ENCODE measurements around the gene TIMP4. TPM values are rescaled to one million over a fixed set of nuclear protein-coding genes. Genes with fewer than 3 reads are reported as not detected.

Gene TIMP4
- total and polyA plus RNA-seq, 4 experiments from 2014 or later, result not detected

GRCh38 chr3:12179441-12179840, 20.7 kb upstream of the TIMP4 start:
- no peaks in the 10 kb centered on the region for H3K36me3 Mint-ChIP-seq
- H3K36me3 ChIP-seq (ENCODE audit: insufficient read depth, low read length), result no peaks in the 10 kb centered on the region
- no peaks in the 10 kb centered on the region for H3K27me3 ChIP-seq (ENCODE audit: insufficient read depth, low read length)
- H3K27me3 Mint-ChIP-seq, result peaks cover 0 to 2% of the 10 kb centered on the region in 2 donors
- H3K27ac ChIP-seq (ENCODE audit: low read depth, low read length), result no peak overlapping the region
- H3K4me1 Mint-ChIP-seq, result peaks cover 0 to 4% (median 0%) of the 10 kb centered on the region in 4 donors
- intact Hi-C loops (cut with micrococcal nuclease), result no loop called here
- ChIA-PET POLR2A (ENCODE audit: partially characterized antibody) (no interaction called here), CTCF (ENCODE audit: partially characterized antibody) (no interaction called here)
- H3K4me3 ChIP-seq (ENCODE audit: low read length in 2 of 2), result no peak overlapping the region
- no peaks in the 10 kb centered on the region for H3K9me3 ChIP-seq (ENCODE audit: control insufficient read depth in 1 of 2, low read length in 2 of 2)
- H3K27ac Mint-ChIP-seq, result no peak overlapping the region
- H3K9me3 Mint-ChIP-seq, result no peaks in the 10 kb centered on the region
- DNase-seq, result no peak
- no peaks in the 10 kb centered on the region for H3K4me1 ChIP-seq (ENCODE audit: insufficient read depth, low read length)
- no peak overlapping the region for H3K4me3 Mint-ChIP-seq

DNA sequence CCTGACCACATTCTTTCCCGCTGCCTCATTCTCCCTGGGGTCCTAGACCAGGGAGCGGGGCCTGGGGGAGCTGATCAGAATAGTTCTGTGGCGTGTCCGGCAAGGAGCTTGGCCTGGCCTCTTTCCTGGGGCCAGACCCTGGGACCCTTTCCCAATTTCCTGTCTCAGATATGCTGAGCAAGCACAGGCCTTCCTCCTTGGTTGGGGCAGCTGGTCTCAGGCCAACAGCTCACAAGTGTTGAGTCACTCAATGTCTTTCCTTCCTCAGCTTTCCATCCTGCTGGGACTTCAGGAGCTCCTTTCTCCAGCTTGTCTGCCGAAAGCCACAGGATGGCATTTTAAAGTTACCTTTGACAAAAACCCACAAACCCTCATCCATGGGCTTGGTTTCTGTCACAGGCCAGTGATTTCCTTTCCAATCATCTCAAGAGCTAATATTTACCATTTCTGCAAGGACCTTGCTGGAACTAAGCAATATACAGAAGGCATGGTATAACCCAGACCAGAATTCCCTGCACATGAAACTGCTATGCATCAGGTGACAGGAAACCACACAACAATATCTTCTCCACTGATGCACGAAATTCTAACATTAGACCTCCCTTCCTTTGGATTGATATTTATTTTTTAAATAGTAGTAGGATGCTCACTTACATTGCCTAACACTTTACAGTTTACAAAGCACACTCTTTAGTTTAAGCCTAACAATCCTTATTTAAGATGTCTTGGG, 19.5 kb upstream of the TIMP4 start:
- H3K9me3 Mint-ChIP-seq, result peaks cover 0 to 8% (median 2%) of the 10 kb centered on the region in 8 donors
- CTCF ChIA-PET (ENCODE audit: partially characterized antibody), result interaction anchor here (1.1 to 2.2 kb wide), 3 partner anchors 10 to 301 kb away, joined by 3 to 6 read pairs (median 4); no protein-coding TSS in a partner anchor
- no peak overlapping the region for H3K27ac ChIP-seq (ENCODE audit: low read depth, low read length)
- H3K27ac Mint-ChIP-seq, result no peak overlapping the region
- intact Hi-C loops (cut with micrococcal nuclease), result no loop called here
- POLR2A ChIA-PET (ENCODE audit: partially characterized antibody), result no interaction called here
- H3K27me3 ChIP-seq (ENCODE audit: insufficient read depth, low read length), result no peaks in the 10 kb centered on the region
- H3K4me1 ChIP-seq (ENCODE audit: insufficient read depth, low read length), result no peaks in the 10 kb centered on the region
- H3K4me1 Mint-ChIP-seq, result peaks cover 0 to 4% (median 0%) of the 10 kb centered on the region in 4 donors
- peaks cover 0 to 2% of the 10 kb centered on the region in 2 donors for H3K27me3 Mint-ChIP-seq
- H3K36me3 Mint-ChIP-seq, result no peaks in the 10 kb centered on the region
- H3K9me3 ChIP-seq (ENCODE audit: control insufficient read depth in 1 of 2, low read length in 2 of 2), result no peaks in the 10 kb centered on the region
- H3K4me3 ChIP-seq (ENCODE audit: low read length in 2 of 2), result no peak overlapping the region
- H3K4me3 Mint-ChIP-seq, result no peak overlapping the region
- no peak for DNase-seq
- no peaks in the 10 kb centered on the region for H3K36me3 ChIP-seq (ENCODE audit: insufficient read depth, low read length)

DNA sequence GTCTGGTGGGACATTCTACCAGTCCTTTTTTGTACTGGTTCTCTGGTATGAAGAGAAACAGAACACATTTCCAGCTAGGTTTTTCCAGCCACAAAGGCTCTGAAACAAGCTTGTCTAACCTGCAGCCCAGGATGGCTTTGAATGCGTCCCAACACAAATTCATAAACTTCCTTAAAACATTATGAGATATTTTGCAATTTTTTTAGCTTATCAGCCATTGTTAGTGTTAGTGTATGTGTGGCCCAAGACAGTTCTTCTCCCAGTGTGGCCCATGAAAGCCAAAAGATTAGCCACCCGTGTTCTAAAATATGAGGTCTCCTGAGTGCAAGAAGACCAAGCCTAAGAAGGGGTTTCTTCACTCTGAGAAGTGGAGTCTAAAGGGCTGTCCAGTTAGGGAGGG, 18.4 kb upstream of the TIMP4 start:
- ChIA-PET POLR2A (ENCODE audit: partially characterized antibody) (no interaction called here), CTCF (ENCODE audit: partially characterized antibody) (interaction anchor here (1.1 to 2.2 kb wide), 5 partner anchors 9 to 302 kb away, joined by 3 to 6 read pairs (median 4); no protein-coding TSS in a partner anchor)
- no peak for DNase-seq
- Histone ChIP-seq H3K36me3 (ENCODE audit: insufficient read depth, low read length) (no peaks in the 10 kb centered on the region), H3K4me3 (ENCODE audit: low read length in 2 of 2) (no peak overlapping the region), H3K4me1 (ENCODE audit: insufficient read depth, low read length) (no peaks in the 10 kb centered on the region), H3K27me3 (ENCODE audit: insufficient read depth, low read length) (no peaks in the 10 kb centered on the region), H3K27ac (ENCODE audit: low read depth, low read length) (no peak overlapping the region), H3K9me3 (ENCODE audit: control insufficient read depth in 1 of 2, low read length in 2 of 2) (no peaks in the 10 kb centered on the region)
- H3K4me3 Mint-ChIP-seq, result no peak overlapping the region
- intact Hi-C loops (cut with micrococcal nuclease), result no loop called here
- no peaks in the 10 kb centered on the region for H3K36me3 Mint-ChIP-seq
- peaks cover 0 to 4% (median 0%) of the 10 kb centered on the region in 4 donors for H3K4me1 Mint-ChIP-seq
- H3K9me3 Mint-ChIP-seq, result peaks cover 2 to 16% (median 8%) of the 10 kb centered on the region in 8 donors
- peaks cover 0 to 2% of the 10 kb centered on the region in 2 donors for H3K27me3 Mint-ChIP-seq
- no peak overlapping the region for H3K27ac Mint-ChIP-seq

- no peaks in the 10 kb centered on the region for H3K36me3 Mint-ChIP-seq
- no peak overlapping the region for H3K27ac Mint-ChIP-seq
- H3K4me3 Mint-ChIP-seq, result no peak overlapping the region
Observed at GRCh38 chr3:12175844-12176453, 17.2 kb upstream of the TIMP4 start.

GRCh38 chr3:12175137-12175593, 16.5 kb upstream of the TIMP4 start:
- CTCF ChIA-PET (ENCODE audit: partially characterized antibody), result interaction anchor here (1.1 to 2.0 kb wide), 3 partner anchors 9 to 40 kb away, joined by 3 to 5 read pairs (median 3); no protein-coding TSS in a partner anchor
- intact Hi-C loops (cut with micrococcal nuclease), result no loop called here

More at GRCh38 chr3:12175844-12176453, 17.2 kb upstream of the TIMP4 start:
- ChIA-PET POLR2A (ENCODE audit: partially characterized antibody) (no interaction called here), CTCF (ENCODE audit: partially characterized antibody) (interaction anchor here (1.1 to 2.0 kb wide), 5 partner anchors 8 to 41 kb away, joined by 3 to 5 read pairs (median 4); no protein-coding TSS in a partner anchor)
- Histone ChIP-seq H3K9me3 (ENCODE audit: control insufficient read depth in 1 of 2, low read length in 2 of 2) (no peaks in the 10 kb centered on the region), H3K27me3 (ENCODE audit: insufficient read depth, low read length) (no peaks in the 10 kb centered on the region), H3K36me3 (ENCODE audit: insufficient read depth, low read length) (no peaks in the 10 kb centered on the region), H3K4me3 (ENCODE audit: low read length in 2 of 2) (no peak overlapping the region), H3K27ac (ENCODE audit: low read depth, low read length) (no peak overlapping the region), H3K4me1 (ENCODE audit: insufficient read depth, low read length) (no peaks in the 10 kb centered on the region)
- peaks cover 3 to 22% (median 11%) of the 10 kb centered on the region in 8 donors for H3K9me3 Mint-ChIP-seq
- peak in 1 of 5 donors; percentile 2 for DNase-seq
- H3K27me3 Mint-ChIP-seq, result no peaks in the 10 kb centered on the region
- intact Hi-C loops (cut with micrococcal nuclease), result no loop called here
- peaks cover 0 to 4% (median 0%) of the 10 kb centered on the region in 4 donors for H3K4me1 Mint-ChIP-seq

GRCh38 chr3:12170207-12170606, 11.5 kb upstream of the TIMP4 start:
- H3K9me3 ChIP-seq (ENCODE audit: control insufficient read depth in 1 of 2, low read length in 2 of 2), result no peaks in the 10 kb centered on the region
- H3K4me3 ChIP-seq (ENCODE audit: low read length in 2 of 2), result no peak overlapping the region
- ChIA-PET CTCF (ENCODE audit: partially characterized antibody) (no interaction called here), POLR2A (ENCODE audit: partially characterized antibody) (no interaction called here)
- no peak overlapping the region for H3K27ac ChIP-seq (ENCODE audit: low read depth, low read length)
- peaks cover 3 to 22% (median 11%) of the 10 kb centered on the region in 8 donors for H3K9me3 Mint-ChIP-seq
- no peaks in the 10 kb centered on the region for H3K4me1 ChIP-seq (ENCODE audit: insufficient read depth, low read length)
- no peaks in the 10 kb centered on the region for H3K36me3 ChIP-seq (ENCODE audit: insufficient read depth, low read length)
- intact Hi-C loops (cut with micrococcal nuclease), result no loop called here
- no peak for DNase-seq
- H3K36me3 Mint-ChIP-seq, result no peaks in the 10 kb centered on the region
- H3K4me3 Mint-ChIP-seq, result no peak overlapping the region
- H3K27me3 ChIP-seq (ENCODE audit: insufficient read depth, low read length), result no peaks in the 10 kb centered on the region
- no peaks in the 10 kb centered on the region for H3K4me1 Mint-ChIP-seq
- H3K27me3 Mint-ChIP-seq, result no peaks in the 10 kb centered on the region
- no peak overlapping the region for H3K27ac Mint-ChIP-seq

More at GRCh38 chr3:12175137-12175593, 16.5 kb upstream of the TIMP4 start:
- H3K4me1 ChIP-seq (ENCODE audit: insufficient read depth, low read length), result no peaks in the 10 kb centered on the region
- no peaks in the 10 kb centered on the region for H3K36me3 Mint-ChIP-seq
- peaks cover 3 to 22% (median 11%) of the 10 kb centered on the region in 8 donors for H3K9me3 Mint-ChIP-seq
- H3K9me3 ChIP-seq (ENCODE audit: control insufficient read depth in 1 of 2, low read length in 2 of 2), result no peaks in the 10 kb centered on the region
- H3K4me1 Mint-ChIP-seq, result peaks cover 0 to 4% (median 0%) of the 10 kb centered on the region in 4 donors
- no peaks in the 10 kb centered on the region for H3K36me3 ChIP-seq (ENCODE audit: insufficient read depth, low read length)
- H3K4me3 ChIP-seq (ENCODE audit: low read length in 2 of 2), result no peak overlapping the region
- H3K27me3 Mint-ChIP-seq, result no peaks in the 10 kb centered on the region
- POLR2A ChIA-PET (ENCODE audit: partially characterized antibody), result no interaction called here
- DNase-seq, result no peak
- no peak overlapping the region for H3K27ac Mint-ChIP-seq
- H3K4me3 Mint-ChIP-seq, result no peak overlapping the region
- no peak overlapping the region for H3K27ac ChIP-seq (ENCODE audit: low read depth, low read length)
- H3K27me3 ChIP-seq (ENCODE audit: insufficient read depth, low read length), result no peaks in the 10 kb centered on the region

DNA sequence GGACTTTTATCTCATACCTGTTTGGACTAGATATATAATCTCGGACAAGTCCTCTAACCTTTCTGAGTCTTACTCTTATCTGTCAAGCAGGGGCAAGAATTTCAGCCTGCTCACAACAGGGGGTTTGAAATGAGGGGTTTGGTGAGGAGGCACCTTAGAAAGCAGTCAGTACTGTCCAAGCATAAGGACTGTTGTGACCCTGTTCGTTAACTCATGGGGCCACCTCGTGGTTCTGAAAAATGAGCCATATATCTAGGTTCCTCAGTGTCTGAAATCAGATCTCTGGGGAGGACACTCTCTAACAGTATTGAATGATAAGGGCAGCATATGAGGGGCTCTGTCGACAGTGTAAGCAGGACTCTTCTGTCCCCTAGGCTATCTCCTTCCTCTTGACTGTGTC, 7.2 kb upstream of the TIMP4 start:
- POLR2A ChIA-PET (ENCODE audit: partially characterized antibody), result no interaction called here
- H3K9me3 Mint-ChIP-seq, result no peaks in the 10 kb centered on the region
- Histone ChIP-seq H3K4me3 (ENCODE audit: low read length in 2 of 2) (no peak overlapping the region), H3K27me3 (ENCODE audit: insufficient read depth, low read length) (no peaks in the 10 kb centered on the region), H3K4me1 (ENCODE audit: insufficient read depth, low read length) (no peaks in the 10 kb centered on the region), H3K27ac (ENCODE audit: low read depth, low read length) (no peak overlapping the region), H3K9me3 (ENCODE audit: control insufficient read depth in 1 of 2, low read length in 2 of 2) (no peaks in the 10 kb centered on the region), H3K36me3 (ENCODE audit: insufficient read depth, low read length) (no peaks in the 10 kb centered on the region)
- intact Hi-C loops (cut with micrococcal nuclease), result no loop called here
- H3K36me3 Mint-ChIP-seq, result no peaks in the 10 kb centered on the region
- CTCF ChIA-PET (ENCODE audit: partially characterized antibody), result no interaction called here
- no peak overlapping the region for H3K27ac Mint-ChIP-seq
- no peaks in the 10 kb centered on the region for H3K4me1 Mint-ChIP-seq
- H3K4me3 Mint-ChIP-seq, result no peak overlapping the region
- no peaks in the 10 kb centered on the region for H3K27me3 Mint-ChIP-seq
- no peak for DNase-seq
